Inflammatory macrophage treated with lipopolysaccharide for 1 hour (primary cell): ENCODE data around the gene PDCD2L.
A peak's percentile ranks its signal among the peaks of the same experiment; 100 is the strongest.
"Not testable (repeated sequence)": the region's sequence is repeated elsewhere in the genome, so short reads cannot be mapped to it uniquely, and the experiment has no call there.

Experiments
- DNase-seq, 2 donors: peaks; one replicate each; pipeline ENCODE4 v3.0.0-alpha.2; 2020 to 2022

The PDCD2L gene, protein sequence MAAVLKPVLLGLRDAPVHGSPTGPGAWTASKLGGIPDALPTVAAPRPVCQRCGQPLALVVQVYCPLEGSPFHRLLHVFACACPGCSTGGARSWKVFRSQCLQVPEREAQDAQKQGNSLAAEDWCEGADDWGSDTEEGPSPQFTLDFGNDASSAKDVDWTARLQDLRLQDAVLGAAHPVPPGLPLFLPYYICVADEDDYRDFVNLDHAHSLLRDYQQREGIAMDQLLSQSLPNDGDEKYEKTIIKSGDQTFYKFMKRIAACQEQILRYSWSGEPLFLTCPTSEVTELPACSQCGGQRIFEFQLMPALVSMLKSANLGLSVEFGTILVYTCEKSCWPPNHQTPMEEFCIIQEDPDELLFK

GRCh38 chr19:34404109-34404909 is at the start of gene PDCD2L:
TSS of gene PDCD2L (plus strand) at chr19:34404399. CDS start at chr19:34404431, 32 bp downstream.
- DNase-seq = peak; percentile 83 to 90

DNA sequence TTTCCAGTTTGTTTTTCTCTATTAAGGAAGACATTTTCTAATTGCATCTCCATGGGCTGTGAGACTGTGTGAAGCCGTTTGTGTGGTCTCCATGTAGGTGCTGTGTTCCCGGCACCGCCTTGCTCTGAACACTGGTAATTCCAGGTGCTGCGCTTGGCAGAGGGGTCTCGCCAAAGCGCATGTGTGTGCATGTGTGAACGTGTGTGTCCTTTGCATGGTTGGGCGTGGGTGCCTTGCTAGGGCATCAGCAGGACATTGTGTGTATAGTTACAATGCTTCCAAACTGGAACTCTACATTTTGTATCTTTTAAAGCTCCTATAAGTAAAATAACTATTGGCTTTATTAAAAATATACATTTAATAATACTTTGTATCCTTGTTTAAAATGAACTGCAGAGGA is 49.0 kb upstream of the PDCD2L start:
- DNase-seq = no peak

GRCh38 chr19:34356875-34357274 is 47.3 kb upstream of the PDCD2L start:
- DNase-seq = no peak

GRCh38 chr19:34357431-34357830 is 46.8 kb upstream of the PDCD2L start:
- no peak for DNase-seq

GRCh38 chr19:34359140-34359953 is 44.9 kb upstream of the PDCD2L start:
- DNase-seq = peak; percentile 94 to 97

- DNase-seq = no peak
Measured at GRCh38 chr19:34359954-34360315, 44.3 kb upstream of the PDCD2L start.

DNA sequence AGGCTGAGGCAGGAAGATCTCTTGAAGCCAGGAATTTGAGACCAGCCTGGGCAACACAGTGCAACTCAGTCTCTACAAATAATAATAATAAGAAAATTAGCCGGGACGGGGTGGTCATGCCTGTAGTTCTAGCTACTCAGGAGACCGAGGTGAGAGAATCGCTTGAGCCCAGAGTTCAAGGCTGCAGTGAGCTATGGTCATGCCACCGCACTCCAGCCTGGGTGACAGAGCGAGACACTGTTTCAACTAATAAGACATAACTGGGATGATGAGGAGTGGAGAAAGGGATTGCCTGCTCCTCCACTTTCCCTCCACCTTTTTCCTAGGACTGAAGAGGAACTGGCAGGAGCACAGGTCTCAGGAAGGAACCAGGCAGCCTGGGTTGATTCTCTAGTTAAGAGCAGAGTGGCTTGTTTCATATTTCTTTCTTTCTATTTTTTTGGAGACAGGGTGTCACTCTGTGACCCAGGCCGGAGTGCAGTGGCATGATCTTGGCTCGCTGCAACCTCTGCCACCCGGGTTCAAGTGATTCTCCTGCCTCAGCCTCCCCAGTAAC is 43.8 kb upstream of the PDCD2L start:
- no peak for DNase-seq

- DNase-seq = no peak
Measured at GRCh38 chr19:34362679-34363069, 41.5 kb upstream of the PDCD2L start.

GRCh38 chr19:34363094-34363493 is 41.1 kb upstream of the PDCD2L start:
- DNase-seq = no peak

DNA sequence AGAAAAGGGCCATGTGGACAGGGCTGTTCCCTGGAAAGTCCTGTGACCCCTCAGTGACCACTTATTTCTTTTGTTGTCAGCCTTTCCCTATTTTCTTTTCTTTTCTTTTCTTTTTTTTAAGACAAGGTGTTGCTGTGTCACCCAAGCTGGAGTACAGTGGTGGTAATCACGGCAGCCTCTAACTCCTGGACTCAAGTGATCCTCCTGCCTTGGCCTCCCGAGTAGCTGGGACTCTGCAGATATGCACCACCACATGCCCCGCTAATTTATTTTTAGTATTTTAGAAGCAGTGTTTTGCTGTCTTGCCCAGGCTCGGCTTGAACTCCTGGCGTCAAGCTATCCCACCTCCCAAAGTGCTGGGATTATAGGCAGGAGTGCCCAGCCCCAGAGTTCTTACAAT is 40.3 kb upstream of the PDCD2L start:
- DNase-seq = no peak

DNA sequence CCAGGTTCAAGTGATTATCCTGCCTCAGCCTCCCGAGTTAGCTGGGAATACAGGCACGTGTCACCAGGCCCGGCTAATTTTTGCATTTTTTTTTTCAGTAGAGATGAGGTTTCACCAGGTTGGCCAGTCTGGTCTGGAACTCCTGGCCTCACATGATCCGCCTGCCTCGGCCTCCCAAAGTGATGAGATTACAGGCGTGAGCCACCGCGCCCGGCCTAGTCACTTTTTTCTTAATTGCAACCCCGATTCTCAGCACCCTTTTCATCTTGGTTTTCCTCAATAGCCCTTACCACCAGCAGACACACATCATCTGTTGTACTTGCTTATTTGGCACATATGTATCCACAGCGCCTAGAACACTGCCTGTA is 39.8 kb upstream of the PDCD2L start:
- no peak for DNase-seq

- DNase-seq = peak; percentile 67 to 78
Measured at GRCh38 chr19:34364830-34365462, 39.3 kb upstream of the PDCD2L start, which contains the start of gene GPI. TSS of gene GPI (plus strand) at chr19:34365196. CDS start at chr19:34365267, 71 bp downstream.

- peak; percentile 20 to 27 for DNase-seq
Measured at GRCh38 chr19:34365463-34366401, 38.5 kb upstream of the PDCD2L start.

GRCh38 chr19:34366738-34367623 is 37.2 kb upstream of the PDCD2L start:
- no peak for DNase-seq

- no peak for DNase-seq
Measured at GRCh38 chr19:34367624-34367957, 36.6 kb upstream of the PDCD2L start.

GRCh38 chr19:34368338-34368737 is 35.9 kb upstream of the PDCD2L start:
- DNase-seq = no peak

- DNase-seq = not testable (repeated sequence)
Measured at GRCh38 chr19:34369166-34369565, 35.0 kb upstream of the PDCD2L start.

DNA sequence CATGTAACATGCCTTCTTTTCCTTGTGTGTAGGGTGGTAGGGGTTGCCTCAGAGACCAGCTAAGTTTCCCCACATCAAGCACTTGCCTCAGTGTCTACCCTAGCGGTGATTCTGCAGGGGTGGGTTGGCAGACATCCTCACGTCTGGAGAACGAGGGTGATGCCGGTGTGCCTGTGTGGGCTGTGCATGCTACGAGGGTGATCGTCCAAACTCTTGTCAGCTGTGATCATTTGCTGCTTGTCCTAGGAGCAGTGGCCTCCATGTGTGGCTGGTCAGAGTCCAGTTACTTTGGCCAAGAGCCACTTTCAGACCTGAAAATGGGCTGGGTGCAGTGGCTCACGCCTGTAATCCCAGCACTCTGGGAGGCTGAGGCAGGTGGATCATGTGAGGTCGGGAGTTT is 34.1 kb upstream of the PDCD2L start:
- no peak for DNase-seq

DNA sequence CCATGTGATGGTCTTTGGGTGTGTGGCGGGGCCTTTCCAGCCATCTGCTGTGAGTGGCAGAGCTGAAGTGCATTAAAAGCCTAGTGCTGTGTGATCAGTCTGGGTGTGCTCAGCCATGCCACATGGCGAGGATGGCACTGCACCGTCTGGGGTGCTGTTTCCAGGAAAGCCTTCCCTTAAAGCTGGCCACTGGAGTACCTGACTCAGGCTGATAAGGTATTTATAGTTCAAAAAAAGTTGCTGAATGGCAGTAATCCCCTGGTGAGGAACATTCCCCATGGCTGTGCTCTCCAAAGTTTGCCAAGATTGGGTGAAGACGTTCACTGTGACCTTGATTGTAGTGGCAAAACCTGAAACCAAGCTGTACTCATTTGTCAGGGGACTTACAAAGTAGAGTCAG is 33.2 kb upstream of the PDCD2L start:
- DNase-seq = no peak

DNA sequence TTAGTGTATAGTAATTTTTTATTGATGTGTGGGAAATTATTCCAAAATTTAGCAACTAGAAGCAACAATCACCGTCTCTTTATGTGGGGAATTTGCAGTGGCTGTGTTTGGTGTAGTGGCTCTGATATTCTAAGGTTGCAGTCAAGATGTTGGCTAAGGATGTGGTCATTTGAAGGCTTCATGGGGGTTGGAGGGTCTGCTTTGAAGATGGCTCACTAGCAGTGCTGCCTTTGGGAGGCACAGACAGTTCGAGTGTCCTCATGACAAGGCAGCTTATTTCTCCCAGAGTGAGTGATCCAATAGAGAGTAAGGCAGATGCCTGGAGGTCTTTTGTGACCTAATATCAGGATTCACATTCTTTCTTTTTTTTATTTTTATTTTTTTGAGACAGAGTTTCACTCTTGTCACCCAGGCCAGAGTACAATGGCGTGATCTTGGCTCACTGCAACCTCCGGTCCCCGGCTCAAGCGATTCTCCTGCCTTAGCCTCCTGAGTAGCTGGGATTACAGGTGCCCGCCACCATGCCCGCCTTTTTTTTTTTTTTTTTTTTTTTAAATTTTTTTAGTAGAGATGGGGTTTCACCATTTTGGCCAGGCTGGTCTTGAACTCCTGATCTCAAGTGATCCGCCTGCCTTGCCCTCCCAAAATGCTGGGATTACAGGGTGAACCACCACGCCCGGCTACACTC is 30.5 kb upstream of the PDCD2L start:
- no peak for DNase-seq
